DOHH2 (cell line): ENCODE results near the gene NOD1.

Experiments
- H3F3A ChIP-seq: fragments of 200-600 bp; sonication (generic), shearing (Covaris generic); 2 replicates; pipeline ENCODE4 v1.6.0; 2016; ENCODE audit warnings: antibody characterized with exemption, mild to moderate bottlenecking; ENCODE audit not compliant: control insufficient read depth, insufficient read depth
- H3K27ac ChIP-seq: fragments of 200-600 bp; sonication (generic); 2 replicates; pipeline ENCODE4 v1.5.1; 2014; ENCODE audit warnings: low read depth, mild to moderate bottlenecking, low read length, moderate library complexity
- H3K27me3 ChIP-seq: fragments of 200-600 bp; sonication (generic); 2 replicates; pipeline ENCODE4 v1.6.1; 2014; ENCODE audit warnings: mild to moderate bottlenecking, low read length, mixed read lengths; ENCODE audit not compliant: control insufficient read depth
- H3K36me3 ChIP-seq: fragments of 200-600 bp; sonication (generic); 2 replicates; pipeline ENCODE4 v1.6.1; 2014; ENCODE audit warnings: mild to moderate bottlenecking, low read length, moderate library complexity, mixed read lengths; ENCODE audit not compliant: control insufficient read depth
- H3K4me1 ChIP-seq: fragments of 200-600 bp; sonication (generic); 2 replicates; pipeline ENCODE4 v1.6.1; 2014; ENCODE audit warnings: mild to moderate bottlenecking, low read length, mixed read lengths; ENCODE audit not compliant: control insufficient read depth
- H3K4me2 ChIP-seq: fragments of 200-600 bp; sonication (generic); 2 replicates; pipeline ENCODE4 v1.6.0; 2014; ENCODE audit warnings: mild to moderate bottlenecking, low read length, moderate library complexity
- H3K4me3 ChIP-seq: fragments of 200-600 bp; sonication (generic); 2 replicates; pipeline ENCODE4 v1.5.1; 2014; ENCODE audit warnings: mild to moderate bottlenecking, low read length, mixed read lengths
- H3K79me2 ChIP-seq: fragments of 200-600 bp; sonication (generic); 2 replicates; pipeline ENCODE4 v1.6.1; 2014; ENCODE audit warnings: mild to moderate bottlenecking, low read length, mixed read lengths; ENCODE audit not compliant: control insufficient read depth
- H3K9me2 ChIP-seq: fragments of 200-600 bp; sonication (generic); replicated peaks from 2 replicates; pipeline ENCODE4 v1.6.1; 2014; ENCODE audit warnings: mild to moderate bottlenecking, low read length, mixed read lengths; ENCODE audit not compliant: control insufficient read depth
- H3K9me3 ChIP-seq: fragments of 200-600 bp; sonication (generic); 2 replicates; pipeline ENCODE4 v1.6.1; 2014; ENCODE audit warnings: antibody characterized with exemption, low read length, mixed read lengths; ENCODE audit not compliant: control insufficient read depth, insufficient read depth
- H4K20me1 ChIP-seq: fragments of 200-600 bp; sonication (generic); 2 replicates; pipeline ENCODE4 v1.6.0; 2014; ENCODE audit warnings: low read depth, mild to moderate bottlenecking, antibody characterized with exemption, low read length, moderate library complexity; ENCODE audit not compliant: control insufficient read depth, insufficient read depth
- EZH2phosphoT487 ChIP-seq: fragments of 200-600 bp; sonication (generic); IDR thresholded peaks from 2 replicates; pipeline ENCODE4 v1.6.1; 2017; ENCODE audit warnings: borderline replicate concordance, mild to moderate bottlenecking, antibody characterized with exemption, low read length, moderate library complexity, mixed read lengths
- TF ChIP-seq, protein P1 (sequence below): fragments of 200-600 bp; sonication (generic); IDR thresholded peaks from one replicate; pipeline ENCODE4 v1.5.1; 2014; ENCODE audit warnings: antibody characterized with exemption, mild to moderate bottlenecking, low read depth, low read length; ENCODE audit not compliant: poor library complexity, severe bottlenecking

The NOD1 gene

DNA sequence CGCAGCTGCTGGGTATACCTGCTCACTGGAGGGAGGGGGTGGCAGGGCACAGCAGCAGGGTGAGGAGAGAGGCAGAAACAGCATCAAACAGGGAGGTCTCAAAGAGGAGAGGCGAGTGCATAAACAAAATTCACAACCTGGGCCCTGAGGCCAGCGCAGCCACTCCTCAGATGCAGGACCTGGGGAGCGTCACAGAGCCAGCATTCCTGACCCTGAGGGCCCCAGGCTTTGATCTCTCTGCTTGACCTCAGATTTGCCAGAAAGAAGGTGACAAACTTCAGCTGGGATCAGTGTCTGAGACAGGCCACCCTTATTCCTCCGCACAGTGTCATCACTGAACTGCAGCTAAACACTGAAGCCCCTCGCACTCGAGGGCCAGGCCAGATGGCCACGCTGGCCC lies 25.6 kb downstream of the NOD1 start:
- no peaks in the 10 kb centered on the region for H3F3A ChIP-seq
- peaks cover 22% of the 10 kb centered on the region for H3K4me1 ChIP-seq
- H3K36me3 ChIP-seq = no peaks in the 10 kb centered on the region; the same call in 1 of the 2 replicates
- no peaks in the 10 kb centered on the region for H3K27me3 ChIP-seq
- no peaks in the 10 kb centered on the region for H3K79me2 ChIP-seq
- H3K9me2 ChIP-seq = no peaks in the 10 kb centered on the region
- H3K27ac ChIP-seq = no peak overlapping the region
- TF ChIP-seq, protein P1, sequence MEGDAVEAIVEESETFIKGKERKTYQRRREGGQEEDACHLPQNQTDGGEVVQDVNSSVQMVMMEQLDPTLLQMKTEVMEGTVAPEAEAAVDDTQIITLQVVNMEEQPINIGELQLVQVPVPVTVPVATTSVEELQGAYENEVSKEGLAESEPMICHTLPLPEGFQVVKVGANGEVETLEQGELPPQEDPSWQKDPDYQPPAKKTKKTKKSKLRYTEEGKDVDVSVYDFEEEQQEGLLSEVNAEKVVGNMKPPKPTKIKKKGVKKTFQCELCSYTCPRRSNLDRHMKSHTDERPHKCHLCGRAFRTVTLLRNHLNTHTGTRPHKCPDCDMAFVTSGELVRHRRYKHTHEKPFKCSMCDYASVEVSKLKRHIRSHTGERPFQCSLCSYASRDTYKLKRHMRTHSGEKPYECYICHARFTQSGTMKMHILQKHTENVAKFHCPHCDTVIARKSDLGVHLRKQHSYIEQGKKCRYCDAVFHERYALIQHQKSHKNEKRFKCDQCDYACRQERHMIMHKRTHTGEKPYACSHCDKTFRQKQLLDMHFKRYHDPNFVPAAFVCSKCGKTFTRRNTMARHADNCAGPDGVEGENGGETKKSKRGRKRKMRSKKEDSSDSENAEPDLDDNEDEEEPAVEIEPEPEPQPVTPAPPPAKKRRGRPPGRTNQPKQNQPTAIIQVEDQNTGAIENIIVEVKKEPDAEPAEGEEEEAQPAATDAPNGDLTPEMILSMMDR = no peak
- no peak for TF ChIP-seq EZH2phosphoT487
- H3K4me3 ChIP-seq = no peak overlapping the region
- H3K9me3 ChIP-seq = no peaks in the 10 kb centered on the region
- H3K4me2 ChIP-seq = no peak overlapping the region
- H4K20me1 ChIP-seq = no peaks in the 10 kb centered on the region

DNA sequence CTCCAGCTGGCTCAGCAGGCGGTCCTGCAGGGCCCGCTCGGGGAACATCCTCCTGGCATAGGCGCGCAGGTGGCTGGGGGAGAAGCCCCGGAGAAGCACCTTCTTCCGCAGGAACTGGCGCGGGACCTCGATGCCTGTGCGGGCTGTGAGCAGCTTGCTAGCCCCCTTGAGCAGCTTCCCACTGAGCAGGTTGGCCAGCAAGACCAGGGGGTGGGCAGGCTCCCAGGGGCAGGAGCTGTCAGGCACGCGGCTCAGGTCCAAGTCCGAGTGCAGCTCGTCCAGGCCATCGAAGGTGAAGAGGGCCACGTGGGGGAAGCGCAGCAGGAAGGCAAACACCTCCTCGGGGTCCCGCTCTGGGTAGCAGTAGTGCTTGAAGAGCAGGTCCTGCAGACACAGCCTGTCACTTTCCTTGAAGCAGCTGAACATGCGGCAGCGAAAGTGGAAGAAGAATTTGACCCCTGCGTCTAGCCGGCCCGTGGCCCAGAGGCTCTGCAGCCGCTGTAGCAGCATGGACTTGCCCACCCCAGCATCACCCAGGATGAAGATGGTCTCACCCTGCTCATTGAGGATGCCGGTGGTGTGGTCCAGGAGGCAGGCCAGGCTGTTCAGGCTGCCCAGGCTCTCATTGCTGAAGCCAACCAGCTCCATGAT lies 26.2 kb downstream of the NOD1 start:
- Histone ChIP-seq H3K36me3 (no peaks in the 10 kb centered on the region; the same call in 1 of the 2 replicates), H3K4me2 (no peak overlapping the region), H3K79me2 (no peaks in the 10 kb centered on the region), H3F3A (no peaks in the 10 kb centered on the region), H3K9me2 (no peaks in the 10 kb centered on the region), H3K4me1 (peaks cover 22% of the 10 kb centered on the region), H3K4me3 (no peak overlapping the region), H3K27ac (no peak overlapping the region), H3K9me3 (no peaks in the 10 kb centered on the region), H3K27me3 (no peaks in the 10 kb centered on the region), H4K20me1 (no peaks in the 10 kb centered on the region)
- TF ChIP-seq, protein P1 = no peak
- no peak for TF ChIP-seq EZH2phosphoT487

DNA sequence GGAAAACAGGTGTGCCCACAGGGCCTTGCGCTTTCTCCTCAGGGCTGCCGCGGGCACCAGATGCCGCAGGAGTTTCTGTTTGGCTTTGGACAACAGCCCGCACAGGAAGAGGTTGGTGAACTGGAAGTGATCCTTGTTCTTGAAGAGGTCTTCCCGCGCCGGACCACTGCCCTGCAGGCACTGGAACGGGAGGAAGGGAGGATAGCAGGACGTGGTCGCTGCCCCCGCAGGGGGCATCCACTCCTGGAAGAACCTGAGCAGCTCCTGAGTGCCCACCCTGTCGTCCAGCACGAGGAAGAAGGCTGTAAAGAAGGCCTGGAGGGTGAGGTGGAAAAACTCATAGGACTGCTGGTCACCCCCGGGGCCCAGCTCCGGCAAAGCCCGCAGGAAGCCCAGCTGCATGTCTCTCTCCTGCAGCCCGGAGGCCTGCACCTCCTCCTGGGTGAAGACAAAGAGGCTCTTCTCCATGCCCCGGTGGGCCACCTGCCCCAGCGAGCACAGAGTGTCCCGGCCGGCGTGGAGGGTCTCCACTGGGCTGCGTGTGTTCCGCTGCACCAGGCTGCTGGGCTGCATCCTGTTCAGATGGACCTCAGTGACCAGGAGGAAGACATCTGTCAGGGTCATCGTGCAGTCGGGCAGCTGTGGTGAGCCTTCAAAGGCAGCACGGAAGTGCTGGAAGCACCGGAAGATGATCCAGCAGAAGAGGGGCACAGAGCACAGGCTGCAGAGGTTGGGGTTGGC lies 26.9 kb downstream of the NOD1 start:
- Histone ChIP-seq H3K27ac (no peak overlapping the region), H3K79me2 (no peaks in the 10 kb centered on the region), H3F3A (no peaks in the 10 kb centered on the region), H3K4me2 (no peak overlapping the region), H4K20me1 (no peaks in the 10 kb centered on the region), H3K36me3 (no peaks in the 10 kb centered on the region; the same call in 1 of the 2 replicates), H3K9me3 (no peaks in the 10 kb centered on the region), H3K4me1 (peaks cover 22% of the 10 kb centered on the region), H3K9me2 (no peaks in the 10 kb centered on the region), H3K4me3 (no peak overlapping the region), H3K27me3 (no peaks in the 10 kb centered on the region)
- TF ChIP-seq EZH2phosphoT487 = no peak
- TF ChIP-seq, protein P1 = no peak
